H1 (cell line): ENCODE results near the gene PKD2L2. TPM values are rescaled to one million over a fixed set of nuclear protein-coding genes. Genes with fewer than 3 reads are reported as not detected.

ENCODE experiments used
- KDM4A ChIP-seq: IDR thresholded peaks from one replicate; pipeline ENCODE4 v1.7.1; 2012; ENCODE audit warnings: low read depth, mild to moderate bottlenecking, moderate library complexity, low read length, inconsistent platforms; ENCODE audit not compliant: severe bottlenecking
- polyA plus RNA-seq, 7 experiments: library from polyadenylated mRNA; depleted of rRNA in 3 of 7; stranded (reverse) in 5 of 7; unstranded in 2 of 7; fragments of >200 nt in 5 of 7; fragments of 200-250 nt in 2 of 7; gene quantifications; 1 replicate in 5 of 7; 2 replicates in 1 of 7; 4 replicates in 1 of 7; pipeline versions ENCODE4 v1.2.1 to v1.2.3, GENCODE V29; 2011 to 2013; ENCODE audit warnings: missing spikeins in 2 of 7, mixed read lengths in 2 of 7
- total RNA-seq: library from RNA; stranded (reverse); fragmentation: NEBNext Ultra II Directional; extraction: Animal tissue kit (Norgen Biotek cat#: 25700); gene quantifications from 2 replicates; pipeline ENCODE4 v1.2.1, GENCODE V29; 2021

The PKD2L2 gene
- total and polyA plus RNA-seq, 2 of the 8 experiments (the other 6 are each of a cell fraction or from before 2014, with no cell fraction given) = not detected

- no peak for TF ChIP-seq KDM4A
Measured at GRCh38 chr5:137888466-137888862, 793 bp upstream of the PKD2L2 start (continued).
